Endothelial cell of umbilical vein (primary cell): ENCODE measurements around the gene ABCA10. TPM values are rescaled to one million over a fixed set of nuclear protein-coding genes. Genes with fewer than 3 reads are reported as not detected.

ENCODE experiments used
- BruUV-seq: library from RNA; stranded (reverse); fragments of 400-500 nt; replicated peaks from 2 replicates; lab custom pipeline; 2021; lab: Mats Ljungman, UMichigan
- CTCF ChIA-PET: fragments of 300-600, 350-600 bp; sonication (Branson Sonifier 250); formaldehyde crosslinking; loops from one replicate; lab custom pipeline; 2021; ENCODE audit warnings: antibody characterized with exemption, inconsistent platforms; lab: Charles Lee
- POLR2A ChIA-PET: fragments of 300-600, 350-600 bp; sonication (Branson Sonifier 250); formaldehyde crosslinking; loops from one replicate; lab custom pipeline; 2021; ENCODE audit warnings: antibody characterized with exemption, inconsistent platforms; lab: Charles Lee
- DNase-seq: peaks from one replicate; pipeline ENCODE4 v3.0.0-alpha.2; 2011; ENCODE audit warnings: low read depth, low spot score
- FAIRE-seq: peaks from 2 replicates; lab custom pipeline; 2011; peaks lifted over from hg19 to GRCh38; lab: Jason Lieb, UNC
- H2AFZ ChIP-seq: 2 replicates; pipeline ENCODE4 v1.6.0; 2012; ENCODE audit warnings: low read depth, low read length, control low read depth, inconsistent platforms
- H3K27ac ChIP-seq: 2 replicates; pipeline ENCODE4 v1.5.1; 2011; ENCODE audit warnings: low read depth, mild to moderate bottlenecking, control low read depth, low read length, moderate library complexity; ENCODE audit not compliant: insufficient read depth
- H3K27me3 ChIP-seq, 2 experiments: 2 replicates each; pipeline versions ENCODE4 v1.6.0 to v1.6.1; 2011; ENCODE audit warnings: low read length in 2 of 2, mixed read lengths in 1 of 2; ENCODE audit not compliant: control insufficient read depth in 2 of 2, insufficient read depth in 2 of 2
- H3K36me3 ChIP-seq, 2 experiments: 2 replicates in 1 of 2; 3 replicates in 1 of 2; pipeline ENCODE4 v1.5.1; 2011; ENCODE audit warnings: low read length in 2 of 2, mild to moderate bottlenecking in 1 of 2, moderate library complexity in 1 of 2; ENCODE audit not compliant: control insufficient read depth in 2 of 2, insufficient read depth in 2 of 2; ENCODE audit errors: extremely low read depth in 1 of 2
- H3K4me1 ChIP-seq: 3 replicates; pipeline ENCODE4 v1.5.1; 2011; ENCODE audit warnings: mild to moderate bottlenecking, low read length; ENCODE audit not compliant: control insufficient read depth, insufficient read depth; ENCODE audit errors: extremely low read depth
- H3K4me2 ChIP-seq: 2 replicates; pipeline ENCODE4 v1.6.1; 2011; ENCODE audit warnings: low read length, control low read depth, mixed read lengths; ENCODE audit not compliant: insufficient read depth
- H3K4me3 ChIP-seq, 3 experiments: fragments of 200-600 bp in 1 of 3; sonication (generic), shearing (Covaris generic) in 1 of 3; replicated peaks in 1 of 3; 2 replicates each; pipeline ENCODE4 v1.5.1; 2011 to 2016; ENCODE audit warnings: control low read depth in 3 of 3, low read length in 3 of 3, mild to moderate bottlenecking in 2 of 3, inconsistent platforms in 1 of 3, low read depth in 1 of 3, moderate library complexity in 1 of 3; ENCODE audit not compliant: insufficient read depth in 1 of 3
- H3K79me2 ChIP-seq: 2 replicates; pipeline ENCODE4 v1.6.0; 2012; ENCODE audit warnings: low read length, inconsistent platforms; ENCODE audit not compliant: control insufficient read depth, insufficient read depth
- H3K9ac ChIP-seq: replicated peaks from 2 replicates; pipeline ENCODE3; 2011; ENCODE audit warnings: low read length, control low read depth; ENCODE audit not compliant: insufficient read depth; ENCODE audit errors: extremely low read depth
- H3K9me1 ChIP-seq: replicated peaks from 3 replicates; pipeline ENCODE4 v1.6.0; 2011; ENCODE audit warnings: mild to moderate bottlenecking, low read length; ENCODE audit not compliant: control insufficient read depth, insufficient read depth; ENCODE audit errors: extremely low read depth
- H3K9me3 ChIP-seq: replicated peaks from 2 replicates; pipeline ENCODE4 v1.5.1; 2012; ENCODE audit warnings: low read length, inconsistent platforms; ENCODE audit not compliant: control insufficient read depth, insufficient read depth
- H4K20me1 ChIP-seq: replicated peaks from 2 replicates; pipeline ENCODE3; 2011; ENCODE audit warnings: mild to moderate bottlenecking, low read length; ENCODE audit not compliant: control insufficient read depth, insufficient read depth; ENCODE audit errors: extremely low read depth
- CTCF ChIP-seq, 2 donors: IDR thresholded peaks; 1 replicate in 1 of 2; 2 replicates in 1 of 2; pipeline ENCODE4 v1.5.1; 2011; ENCODE audit warnings: low read length in 2 of 2, mild to moderate bottlenecking in 2 of 2, moderate library complexity in 2 of 2, control low read depth in 1 of 2, inconsistent platforms in 1 of 2, low read depth in 1 of 2; ENCODE audit not compliant: insufficient read depth in 1 of 2; ENCODE audit errors: extremely low read depth in 1 of 2
- EZH2 ChIP-seq: IDR thresholded peaks from 2 replicates; pipeline ENCODE4 v1.6.1; 2012; ENCODE audit warnings: borderline replicate concordance, low read depth, mild to moderate bottlenecking, moderate library complexity, low read length, inconsistent platforms; ENCODE audit not compliant: severe bottlenecking
- GATA2 ChIP-seq: IDR thresholded peaks from 2 replicates; pipeline ENCODE4 v1.7.0; 2011; ENCODE audit warnings: low read depth, mild to moderate bottlenecking, moderate library complexity, mixed read lengths, low read length; ENCODE audit not compliant: insufficient read length, insufficient read depth
- JUN ChIP-seq: IDR thresholded peaks from 2 replicates; pipeline ENCODE4 v1.6.1; 2011; ENCODE audit warnings: borderline replicate concordance, low read depth; ENCODE audit not compliant: insufficient read length, insufficient read depth
- MYC ChIP-seq: IDR thresholded peaks from one replicate; pipeline ENCODE4 v1.6.1; 2011; ENCODE audit warnings: mild to moderate bottlenecking, low read depth, low read length
- POLR2A ChIP-seq: IDR thresholded peaks from 2 replicates; pipeline ENCODE4 v1.6.1; 2012; ENCODE audit warnings: low read depth, mild to moderate bottlenecking, control low read depth, low read length
- POLR2AphosphoS5 ChIP-seq: IDR thresholded peaks from 2 replicates; pipeline ENCODE4 v1.6.1; 2012; ENCODE audit warnings: low read depth, mild to moderate bottlenecking, control low read depth, low read length, moderate library complexity; ENCODE audit not compliant: insufficient read depth
- dilution Hi-C: fragments of 300-500 bp; cut with MboI; formaldehyde crosslinking; loops from one replicate; pipeline ENCODE4 v1.15.0; 2019; ENCODE audit warnings: low sequenced_read_pairs; ENCODE audit not compliant: extremely low pct_ligation_motif_present
- intact Hi-C: fragments of 100-400 bp; cut with micrococcal nuclease; formaldehyde crosslinking; loops from one replicate; pipeline ENCODE4 v1.10.0; 2022
- polyA plus RNA-seq, 4 experiments: library from polyadenylated mRNA; depleted of rRNA in 3 of 4; stranded (reverse) in 3 of 4; unstranded in 1 of 4; fragments of >200 nt; gene quantifications; 2 replicates each; pipeline versions ENCODE4 v1.2.1 to v1.2.3, GENCODE V29; 2011 to 2012; ENCODE audit warnings: missing spikeins in 1 of 4
- total RNA-seq: library from RNA; stranded (reverse); gene quantifications from 2 replicates; pipeline ENCODE4 v1.2.3, GENCODE V29; 2021

The ABCA10 gene
- total and polyA plus RNA-seq, 2 donors (not counting 3 experiments of a cell fraction or from before 2014, with no cell fraction given): 0.22 to 2.1 TPM

- H4K20me1 ChIP-seq: no peaks in the 10 kb centered on the region
- H3K27me3 ChIP-seq: no peaks in the 10 kb centered on the region
- no peak for FAIRE-seq
- H3K27ac ChIP-seq: no peak overlapping the region
- no peaks in the 10 kb centered on the region for H3K79me2 ChIP-seq
- no peaks in the 10 kb centered on the region for H3K9me3 ChIP-seq
- peak overlapping the region; percentile 80 for H2AFZ ChIP-seq
- POLR2A ChIA-PET: no interaction called here
- dilution Hi-C loops (no loop called here), intact Hi-C loops (no loop called here)
- no peak for TF ChIP-seq CTCF (IDR thresholded peaks at IDR 0.05; ENCODE audit: extremely low read depth in 1 of 2, insufficient read depth in 1 of 2, low read depth in 1 of 2, low read length in 2 of 2)
- peak; percentile 3 for TF ChIP-seq JUN
- no peak for TF ChIP-seq POLR2AphosphoS5
- no peak for TF ChIP-seq MYC
- TF ChIP-seq EZH2: no peak
- TF ChIP-seq GATA2: no peak
- no peak for TF ChIP-seq POLR2A
- CTCF ChIA-PET: no interaction called here
- H3K36me3 ChIP-seq: peaks cover 0 to under 1% of the 10 kb centered on the region in 2 experiments
- H3K4me3 ChIP-seq: no peak overlapping the region
- BruUV-seq: no TSS peak
- peak; percentile 40 for DNase-seq
- peaks cover 5% of the 10 kb centered on the region for H3K4me1 ChIP-seq
- H3K9me1 ChIP-seq: no peaks in the 10 kb centered on the region
- no peak overlapping the region for H3K4me2 ChIP-seq
- H3K9ac ChIP-seq: no peak overlapping the region
Observed at GRCh38 chr17:69117855-69118784, 110.5 kb downstream of the ABCA10 start.
